ENCODE results near the gene SMG6.

Gene SMG6

GRCh38 chr17:2180768-2181167, 122.8 kb downstream of the SMG6 start:
- POLR2A ChIA-PET (ENCODE audit: low non-redundant PET): no interaction called here

GRCh38 chr17:2179615-2180295, 123.8 kb downstream of the SMG6 start:
- POLR2A ChIA-PET (ENCODE audit: low non-redundant PET): no interaction called here
- CTCF ChIA-PET: interaction anchor here (0.5 to 0.6 kb wide), 2 partner anchors 32 to 200 kb away, joined by 3 read pairs; no protein-coding TSS in a partner anchor
- peak overlapping the region; percentile 40 for H3K27ac ChIP-seq
- TF ChIP-seq CTCF (conservative IDR thresholded peaks at IDR 0.05; ENCODE audit: low read depth): no peak
- no peak for DNase-seq (ENCODE audit: low spot score)

More at GRCh38 chr17:2180768-2181167, 122.8 kb downstream of the SMG6 start:
- TF ChIP-seq CTCF (conservative IDR thresholded peaks at IDR 0.05; ENCODE audit: low read depth): no peak
- no peak overlapping the region for H3K27ac ChIP-seq
- CTCF ChIA-PET: no interaction called here
- no peak for DNase-seq (ENCODE audit: low spot score)

GRCh38 chr17:2178798-2179501, 124.6 kb downstream of the SMG6 start:
- H3K27ac ChIP-seq: no peak overlapping the region
- DNase-seq (ENCODE audit: low spot score): no peak
- ChIA-PET POLR2A (ENCODE audit: low non-redundant PET) (no interaction called here), CTCF (interaction anchor here (0.6 kb wide), 1 partner anchor 201 kb away, joined by 3 read pairs; no protein-coding TSS in a partner anchor)
- TF ChIP-seq CTCF (conservative IDR thresholded peaks at IDR 0.05; ENCODE audit: low read depth): no peak

DNA sequence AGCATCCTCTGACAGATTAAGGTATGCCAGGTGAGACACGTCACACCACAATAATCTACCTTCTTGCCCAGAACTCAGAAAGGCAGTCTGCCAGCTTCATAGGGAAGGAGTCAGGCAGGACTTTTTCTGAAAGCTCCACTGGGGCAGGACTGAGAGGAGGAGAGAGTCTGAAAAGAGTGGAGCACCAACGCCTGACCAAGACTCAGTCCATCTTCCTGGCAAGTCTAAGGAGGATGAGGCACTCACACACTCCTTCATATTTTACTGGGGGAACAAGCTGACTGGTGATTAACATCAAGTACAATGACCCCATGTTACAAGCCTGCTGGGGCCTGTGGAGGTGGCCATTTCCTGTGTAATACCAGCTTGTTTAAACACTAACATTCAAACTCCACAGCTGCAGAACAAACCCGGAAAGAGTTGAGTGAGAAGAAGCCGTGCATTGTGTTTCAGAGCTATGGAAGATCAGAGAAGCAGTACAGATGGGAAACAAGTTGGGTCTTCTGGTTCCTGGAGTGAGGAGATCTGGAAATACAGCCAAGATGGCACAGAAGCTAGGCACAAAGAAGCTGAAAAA, 126.3 kb downstream of the SMG6 start:
- ChIA-PET CTCF (interaction anchor here (0.6 kb wide), 1 partner anchor 546 kb away, joined by 3 read pairs; no protein-coding TSS in a partner anchor), POLR2A (ENCODE audit: low non-redundant PET) (no interaction called here)
- no peak for TF ChIP-seq CTCF (conservative IDR thresholded peaks at IDR 0.05; ENCODE audit: low read depth)
- peak; percentile 34 for DNase-seq (ENCODE audit: low spot score)
- peak overlapping the region; percentile 34; the same call in 1 of the 2 replicates for H3K27ac ChIP-seq

DNA sequence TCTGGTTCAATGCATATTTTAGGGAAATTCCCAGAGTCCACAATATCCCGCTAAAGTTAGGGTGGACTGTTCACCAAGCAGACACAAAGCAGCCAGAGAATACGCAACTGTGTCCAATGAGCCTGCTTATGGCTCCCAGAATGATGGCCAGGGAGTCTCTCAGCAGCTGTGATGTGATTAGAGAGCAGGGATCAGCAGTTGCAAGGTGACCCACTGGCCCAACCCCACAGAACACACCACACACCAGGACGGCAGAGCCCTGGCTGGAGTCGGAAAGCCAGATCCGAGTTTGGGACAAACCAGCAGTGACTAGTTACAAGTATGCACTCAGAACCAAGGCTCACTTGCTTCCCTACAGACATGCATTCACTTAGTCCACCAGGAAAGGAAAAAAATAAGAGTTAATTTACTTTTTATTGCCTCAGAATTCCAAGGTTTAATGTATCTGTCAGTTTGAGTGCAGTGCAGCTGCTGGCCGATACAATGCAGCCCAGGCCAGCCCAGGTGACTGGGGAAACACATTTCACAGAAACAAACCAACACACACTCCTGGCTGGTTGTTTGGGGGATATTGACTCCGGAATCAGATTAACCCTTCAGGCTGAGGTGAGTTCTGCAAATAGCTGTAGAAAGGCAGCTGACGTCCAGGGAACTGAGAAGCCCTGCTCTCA, 127.0 kb downstream of the SMG6 start:
- CTCF ChIA-PET: no interaction called here

More for the DNA sequence above, 127.0 kb downstream of the SMG6 start:
- DNase-seq (ENCODE audit: low spot score): no peak
- POLR2A ChIA-PET (ENCODE audit: low non-redundant PET): no interaction called here
- no peak for TF ChIP-seq CTCF (conservative IDR thresholded peaks at IDR 0.05; ENCODE audit: low read depth)
- peak overlapping the region; percentile 34; the same call in 1 of the 2 replicates for H3K27ac ChIP-seq
